DMS79 (cell line): ENCODE results near the gene COG3.
A peak's percentile ranks its signal among the peaks of the same experiment; 100 is the strongest.
"Not testable (repeated sequence)": the region's sequence is repeated elsewhere in the genome, so short reads cannot be mapped to it uniquely, and the experiment has no call there.

Experiments
- DNase-seq: peaks from one replicate; lab custom pipeline; 2025; lab: John Stamatoyannopoulos, UW

The COG3 gene

GRCh38 chr13:45464687-45465453 is at the start of gene COG3:
COG3 (plus strand) TSS chr13:45464939; CDS start chr13:45465037, 98 bp downstream.
- DNase-seq, result peak; percentile 90

- DNase-seq, result no peak
Measured at GRCh38 chr13:45415112-45415511, 49.6 kb upstream of the COG3 start.

- DNase-seq, result no peak
Measured at GRCh38 chr13:45416516-45417128, 48.1 kb upstream of the COG3 start.

- peak; percentile 80 for DNase-seq
Measured at GRCh38 chr13:45417790-45418534, 46.8 kb upstream of the COG3 start, which contains the start of gene SLC25A30. SLC25A30 (minus strand) TSS chr13:45418373; CDS start chr13:45411425, 6,948 bp downstream.

GRCh38 chr13:45419389-45419788 is 45.4 kb upstream of the COG3 start:
- DNase-seq, result not testable (repeated sequence)

- DNase-seq, result no peak
Measured at GRCh38 chr13:45419945-45420344, 44.8 kb upstream of the COG3 start.

- DNase-seq, result no peak
Measured at GRCh38 chr13:45422731-45423292, 41.9 kb upstream of the COG3 start.

GRCh38 chr13:45426056-45426841 is 38.5 kb upstream of the COG3 start:
- not testable (repeated sequence) for DNase-seq

- no peak for DNase-seq
Measured at GRCh38 chr13:45432737-45433380, 31.9 kb upstream of the COG3 start.

- DNase-seq, result no peak
Measured at GRCh38 chr13:45433381-45433790, 31.4 kb upstream of the COG3 start.

GRCh38 chr13:45434556-45435371 is 30.0 kb upstream of the COG3 start:
- DNase-seq, result no peak

- DNase-seq, result no peak
Measured at GRCh38 chr13:45436332-45436731, 28.4 kb upstream of the COG3 start.

- DNase-seq, result no peak
Measured at GRCh38 chr13:45436953-45437352, 27.8 kb upstream of the COG3 start.

GRCh38 chr13:45437947-45438346 is 26.8 kb upstream of the COG3 start:
- no peak for DNase-seq

- no peak for DNase-seq
Measured at GRCh38 chr13:45439008-45439407, 25.7 kb upstream of the COG3 start.

GRCh38 chr13:45439781-45440462 is 24.8 kb upstream of the COG3 start:
- DNase-seq, result no peak

- no peak for DNase-seq
Measured at GRCh38 chr13:45441633-45442032, 23.1 kb upstream of the COG3 start.

- no peak for DNase-seq
Measured at GRCh38 chr13:45445053-45445452, 19.7 kb upstream of the COG3 start.

GRCh38 chr13:45446181-45446580 is 18.6 kb upstream of the COG3 start:
- no peak for DNase-seq
